Gastrocnemius medialis (tissue), 4 donors: ENCODE measurements around the gene ASB18.

Source experiments
- POLR2A ChIP-seq, 2 donors: fragments of 450-650 bp; IDR thresholded peaks; one replicate each; pipeline ENCODE4 v1.6.1; 2017; ENCODE audit warnings: antibody characterized with exemption in 2 of 2, mild to moderate bottlenecking in 2 of 2, moderate library complexity in 2 of 2
- TF ChIP-seq, protein P1 (sequence below), 5 experiments: fragments of 450-650 bp in 3 of 5; fragments of 200-600 bp in 2 of 5; sonication (generic) in 2 of 5; IDR thresholded peaks in 4 of 5; conservative IDR thresholded peaks in 1 of 5; 1 replicate in 4 of 5; 2 replicates in 1 of 5; pipeline ENCODE4 v1.5.1; 2016 to 2019; ENCODE audit warnings: antibody characterized with exemption in 5 of 5, mild to moderate bottlenecking in 3 of 5, moderate library complexity in 3 of 5

GRCh38 chr2:236169151-236169721 lies 95.0 kb downstream of the ASB18 start:
- TF ChIP-seq, protein P1, sequence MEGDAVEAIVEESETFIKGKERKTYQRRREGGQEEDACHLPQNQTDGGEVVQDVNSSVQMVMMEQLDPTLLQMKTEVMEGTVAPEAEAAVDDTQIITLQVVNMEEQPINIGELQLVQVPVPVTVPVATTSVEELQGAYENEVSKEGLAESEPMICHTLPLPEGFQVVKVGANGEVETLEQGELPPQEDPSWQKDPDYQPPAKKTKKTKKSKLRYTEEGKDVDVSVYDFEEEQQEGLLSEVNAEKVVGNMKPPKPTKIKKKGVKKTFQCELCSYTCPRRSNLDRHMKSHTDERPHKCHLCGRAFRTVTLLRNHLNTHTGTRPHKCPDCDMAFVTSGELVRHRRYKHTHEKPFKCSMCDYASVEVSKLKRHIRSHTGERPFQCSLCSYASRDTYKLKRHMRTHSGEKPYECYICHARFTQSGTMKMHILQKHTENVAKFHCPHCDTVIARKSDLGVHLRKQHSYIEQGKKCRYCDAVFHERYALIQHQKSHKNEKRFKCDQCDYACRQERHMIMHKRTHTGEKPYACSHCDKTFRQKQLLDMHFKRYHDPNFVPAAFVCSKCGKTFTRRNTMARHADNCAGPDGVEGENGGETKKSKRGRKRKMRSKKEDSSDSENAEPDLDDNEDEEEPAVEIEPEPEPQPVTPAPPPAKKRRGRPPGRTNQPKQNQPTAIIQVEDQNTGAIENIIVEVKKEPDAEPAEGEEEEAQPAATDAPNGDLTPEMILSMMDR (IDR thresholded peaks at IDR 0.05 in 4 of 5, conservative IDR thresholded peaks at IDR 0.05 in 1 of 5), result no peak
- no peak for TF ChIP-seq POLR2A (IDR thresholded peaks at IDR 0.05)
